ENCODE data around the gene TBC1D1.
A peak's percentile ranks its signal among the peaks of the same experiment; 100 is the strongest.

Gene TBC1D1

DNA sequence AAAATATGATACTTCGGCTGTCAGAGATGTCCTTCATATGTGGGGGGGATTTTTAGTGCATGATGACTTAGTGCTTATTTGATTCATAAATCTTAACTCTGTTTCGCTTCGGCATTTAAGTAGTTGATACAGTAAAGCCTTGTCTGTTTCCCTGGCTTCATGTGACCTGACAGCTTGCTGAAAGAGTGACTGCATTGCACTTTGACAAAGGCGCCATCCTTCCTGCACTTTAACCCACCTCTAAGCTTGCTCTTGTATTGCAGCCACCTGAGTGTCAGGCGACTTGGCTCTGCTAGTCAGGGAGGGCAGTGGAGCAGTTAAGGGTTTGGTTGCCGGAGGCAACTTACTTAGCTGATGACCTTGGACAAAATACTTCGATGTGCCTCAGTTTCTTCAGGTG, 134.8 kb downstream of the TBC1D1 start:
- H3K4me1 ChIP-seq (ENCODE audit: control insufficient read depth in 2 of 2, insufficient read depth in 1 of 2, low read depth in 1 of 2, low read length in 2 of 2): peaks cover 2 to 9% of the 10 kb centered on the region in 2 donors
- H2BK5ac ChIP-seq (ENCODE audit: low read length): no peak overlapping the region
- H2BK12ac ChIP-seq (ENCODE audit: low read length): no peak overlapping the region
- H3K23ac ChIP-seq (ENCODE audit: low read depth, low read length, poor library complexity): peak overlapping the region; percentile 46
- H2BK120ac ChIP-seq (ENCODE audit: low read depth, low read length): no peak overlapping the region
- H3K9me3 ChIP-seq (replicated peaks in 1 of 2; ENCODE audit: control insufficient read depth in 2 of 2, insufficient read depth in 1 of 2, low read depth in 1 of 2, low read length in 2 of 2): peaks cover 0 to 4% of the 10 kb centered on the region in 2 donors
- no peak overlapping the region for H3K9ac ChIP-seq (ENCODE audit: low read depth, low read length, poor library complexity)
- no peak overlapping the region for H3K14ac ChIP-seq (ENCODE audit: low read length)
- WGBS, 2 donors (ENCODE audit: extremely low coverage in 2 of 2, insufficient read length in 2 of 2, insufficient replicate concordance in 1 of 2): no CpG with 5 or more reads among the region's 7 CpGs
- no peak overlapping the region for H2AFZ ChIP-seq (ENCODE audit: low read length)
- no peak overlapping the region for H2BK15ac ChIP-seq (ENCODE audit: low read length)
- H3K18ac ChIP-seq (ENCODE audit: low read length): no peak overlapping the region
- no peak overlapping the region for H3K4ac ChIP-seq (ENCODE audit: low read length)
- no peak for DNase-seq (ENCODE audit: low spot score)
- no peak overlapping the region for H3K4me2 ChIP-seq (ENCODE audit: insufficient read depth, low read length, poor library complexity, severe bottlenecking)
- no peak overlapping the region for H3K4me3 ChIP-seq (ENCODE audit: low read length in 2 of 2)
- H4K91ac ChIP-seq (ENCODE audit: low read depth, low read length, poor library complexity): no peak overlapping the region
- no peak overlapping the region for H4K8ac ChIP-seq (ENCODE audit: low read depth, low read length)
- no peaks in the 10 kb centered on the region for H3K79me1 ChIP-seq (ENCODE audit: low read depth, low read length)
- no peak overlapping the region for H3K27ac ChIP-seq (replicated peaks; ENCODE audit: low read length)
- no peak overlapping the region for H2AK5ac ChIP-seq (ENCODE audit: low read depth, low read length)
- H3K27me3 ChIP-seq (ENCODE audit: control insufficient read depth in 3 of 3, insufficient read depth in 3 of 3, low read depth in 1 of 3, low read length in 3 of 3): no peaks in the 10 kb centered on the region
- peaks cover 14 to 71% of the 10 kb centered on the region in 2 donors for H3K36me3 ChIP-seq (replicated peaks in 1 of 2; ENCODE audit: control insufficient read depth in 2 of 2, insufficient read depth in 2 of 2, low read length in 2 of 2)

DNA sequence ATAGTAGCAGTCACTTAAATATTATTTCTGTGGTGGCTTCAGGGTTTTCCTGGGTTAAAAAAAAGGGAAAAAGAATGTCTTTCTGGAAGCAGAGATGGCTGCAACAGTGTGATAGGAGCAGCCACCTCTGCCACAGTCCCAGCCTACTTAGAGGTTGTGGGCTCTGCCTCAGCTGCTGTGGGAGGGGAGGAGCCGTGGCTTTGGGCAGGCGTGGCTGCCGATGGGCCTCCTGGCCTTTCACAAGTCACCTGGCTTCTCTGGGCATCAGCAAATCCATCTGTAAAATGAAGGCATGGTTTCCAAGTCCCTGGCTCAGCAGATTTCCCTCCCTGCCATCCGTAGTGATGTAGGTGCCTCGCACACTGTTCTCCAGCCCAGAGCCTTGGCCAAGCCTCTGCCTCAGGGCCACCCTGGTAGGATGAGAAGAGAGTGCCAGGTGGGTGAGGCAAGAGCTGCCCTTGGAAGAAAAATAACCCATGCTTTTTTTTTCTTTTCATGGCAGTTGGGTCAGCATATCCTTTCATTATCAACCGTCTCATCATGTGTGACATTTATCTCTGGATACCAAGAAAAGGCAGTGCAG, 135.4 kb downstream of the TBC1D1 start:
- Histone ChIP-seq H3K4me2 (ENCODE audit: insufficient read depth, low read length, poor library complexity, severe bottlenecking) (no peak overlapping the region), H2BK5ac (ENCODE audit: low read length) (no peak overlapping the region), H4K8ac (ENCODE audit: low read depth, low read length) (no peak overlapping the region), H3K79me1 (ENCODE audit: low read depth, low read length) (no peaks in the 10 kb centered on the region), H3K27ac (replicated peaks; ENCODE audit: low read length) (no peak overlapping the region), H3K18ac (ENCODE audit: low read length) (peak overlapping the region; percentile 68), H3K36me3 (replicated peaks in 1 of 2; ENCODE audit: control insufficient read depth in 2 of 2, insufficient read depth in 2 of 2, low read length in 2 of 2) (peaks cover 14 to 69% of the 10 kb centered on the region in 2 donors), H3K27me3 (ENCODE audit: control insufficient read depth in 3 of 3, insufficient read depth in 3 of 3, low read depth in 1 of 3, low read length in 3 of 3) (no peaks in the 10 kb centered on the region), H3K9me3 (replicated peaks in 1 of 2; ENCODE audit: control insufficient read depth in 2 of 2, insufficient read depth in 1 of 2, low read depth in 1 of 2, low read length in 2 of 2) (no peaks in the 10 kb centered on the region), H3K9ac (ENCODE audit: low read depth, low read length, poor library complexity) (no peak overlapping the region), H2BK15ac (ENCODE audit: low read length) (no peak overlapping the region), H3K4ac (ENCODE audit: low read length) (no peak overlapping the region), H2BK12ac (ENCODE audit: low read length) (no peak overlapping the region), H3K4me1 (ENCODE audit: control insufficient read depth in 2 of 2, insufficient read depth in 1 of 2, low read depth in 1 of 2, low read length in 2 of 2) (peaks cover 2 to 9% of the 10 kb centered on the region in 2 donors), H4K91ac (ENCODE audit: low read depth, low read length, poor library complexity) (no peak overlapping the region), H2AFZ (ENCODE audit: low read length) (no peak overlapping the region), H2AK5ac (ENCODE audit: low read depth, low read length) (no peak overlapping the region), H3K14ac (ENCODE audit: low read length) (no peak overlapping the region), H3K4me3 (ENCODE audit: low read length in 2 of 2) (no peak overlapping the region), H3K23ac (ENCODE audit: low read depth, low read length, poor library complexity) (peak overlapping the region; percentile 3), H2BK120ac (ENCODE audit: low read depth, low read length) (no peak overlapping the region)
- no CpG with 5 or more reads among the region's 6 CpGs for WGBS, 2 donors (ENCODE audit: extremely low coverage in 2 of 2, insufficient read length in 2 of 2, insufficient replicate concordance in 1 of 2)
- DNase-seq (ENCODE audit: low spot score): no peak

DNA sequence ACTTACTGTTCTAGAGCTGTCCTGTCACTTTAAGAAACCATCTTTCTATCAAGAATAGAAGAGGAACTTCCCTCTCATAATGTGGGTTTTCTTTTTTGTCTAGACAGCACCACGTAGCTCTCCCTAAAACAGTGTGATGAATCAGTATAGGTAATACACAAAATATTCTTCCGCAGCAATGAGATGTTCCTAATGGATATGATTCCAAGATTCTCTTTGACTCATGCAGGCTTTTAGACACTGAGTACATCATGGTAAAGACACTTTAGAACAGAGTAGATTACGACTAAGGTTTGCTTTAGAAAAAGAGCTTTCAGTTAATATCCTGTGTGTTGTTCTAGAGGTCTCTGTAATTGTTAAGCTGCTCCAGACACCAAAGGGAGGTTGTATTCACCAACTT, 139.1 kb downstream of the TBC1D1 start:
- Histone ChIP-seq H2AFZ (ENCODE audit: low read length) (no peak overlapping the region), H3K4me2 (ENCODE audit: insufficient read depth, low read length, poor library complexity, severe bottlenecking) (no peak overlapping the region), H4K8ac (ENCODE audit: low read depth, low read length) (no peak overlapping the region), H2BK5ac (ENCODE audit: low read length) (no peak overlapping the region), H3K23ac (ENCODE audit: low read depth, low read length, poor library complexity) (no peak overlapping the region), H2AK5ac (ENCODE audit: low read depth, low read length) (no peak overlapping the region), H3K14ac (ENCODE audit: low read length) (no peak overlapping the region), H3K9me3 (replicated peaks in 1 of 2; ENCODE audit: control insufficient read depth in 2 of 2, insufficient read depth in 1 of 2, low read depth in 1 of 2, low read length in 2 of 2) (peaks cover 0 to 4% of the 10 kb centered on the region in 2 donors), H3K4me3 (ENCODE audit: low read length in 2 of 2) (no peak overlapping the region), H3K36me3 (replicated peaks in 1 of 2; ENCODE audit: control insufficient read depth in 2 of 2, insufficient read depth in 2 of 2, low read length in 2 of 2) (peaks cover 12 to 59% of the 10 kb centered on the region in 2 donors), H3K4me1 (ENCODE audit: control insufficient read depth in 2 of 2, insufficient read depth in 1 of 2, low read depth in 1 of 2, low read length in 2 of 2) (peaks cover 2 to 9% of the 10 kb centered on the region in 2 donors), H2BK120ac (ENCODE audit: low read depth, low read length) (no peak overlapping the region), H3K79me1 (ENCODE audit: low read depth, low read length) (no peaks in the 10 kb centered on the region), H3K4ac (ENCODE audit: low read length) (no peak overlapping the region), H3K18ac (ENCODE audit: low read length) (no peak overlapping the region), H2BK15ac (ENCODE audit: low read length) (no peak overlapping the region), H3K9ac (ENCODE audit: low read depth, low read length, poor library complexity) (no peak overlapping the region), H2BK12ac (ENCODE audit: low read length) (no peak overlapping the region), H4K91ac (ENCODE audit: low read depth, low read length, poor library complexity) (no peak overlapping the region), H3K27ac (replicated peaks; ENCODE audit: low read length) (no peak overlapping the region), H3K27me3 (ENCODE audit: control insufficient read depth in 3 of 3, insufficient read depth in 3 of 3, low read depth in 1 of 3, low read length in 3 of 3) (no peaks in the 10 kb centered on the region)
- WGBS, 2 donors (ENCODE audit: extremely low coverage in 2 of 2, insufficient read length in 2 of 2, insufficient replicate concordance in 1 of 2): no CpG with 5 or more reads among the region's 3 CpGs
- DNase-seq (ENCODE audit: low spot score): no peak

DNA sequence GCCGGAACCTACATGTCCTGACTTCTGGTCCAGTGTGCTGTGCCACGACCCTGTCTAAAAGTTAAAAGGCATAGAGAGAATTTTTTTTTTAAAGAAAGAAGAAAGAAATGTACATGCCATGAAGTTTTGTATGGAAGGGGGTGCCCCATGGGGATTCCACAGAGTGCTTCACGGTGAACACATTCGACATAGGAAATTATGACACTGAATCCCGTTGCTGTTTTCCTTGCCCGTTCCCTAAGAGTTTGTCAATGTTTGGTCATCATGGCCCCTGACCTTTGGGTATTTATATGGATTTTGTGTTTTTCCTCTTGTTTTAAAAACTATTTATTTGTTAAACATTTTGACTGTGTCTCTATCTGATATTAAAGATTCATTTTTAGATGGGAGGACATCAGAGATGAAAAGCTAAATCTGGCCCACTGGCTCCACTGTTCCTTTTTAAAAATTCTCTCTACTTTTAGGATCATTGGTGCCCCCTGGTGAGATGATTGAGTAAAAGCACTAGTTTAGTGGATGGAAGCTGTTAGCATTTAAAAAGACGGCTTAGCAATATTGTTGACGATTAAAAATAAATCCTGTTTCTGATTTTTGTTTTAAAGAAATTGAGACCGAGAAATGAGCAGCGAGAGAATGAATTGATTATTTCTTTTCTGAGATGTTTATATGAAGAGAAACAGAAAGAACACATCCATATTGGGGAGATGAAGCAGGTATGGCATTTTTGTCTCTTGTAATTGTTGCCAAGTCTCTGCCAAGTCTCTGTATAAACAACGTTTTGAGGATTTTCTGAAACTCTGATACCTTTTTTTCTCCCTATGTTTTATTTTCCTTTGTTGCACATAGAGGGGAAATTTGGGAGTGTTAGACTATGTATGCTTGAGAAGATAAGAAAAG, 144.3 kb downstream of the TBC1D1 start:
- H2BK5ac ChIP-seq (ENCODE audit: low read length): no peak overlapping the region
- no peak overlapping the region for H2AK5ac ChIP-seq (ENCODE audit: low read depth, low read length)
- no peak overlapping the region for H3K14ac ChIP-seq (ENCODE audit: low read length)
- DNase-seq (ENCODE audit: low spot score): peak; percentile 40
- H2BK15ac ChIP-seq (ENCODE audit: low read length): no peak overlapping the region
- no peaks in the 10 kb centered on the region for H3K4me1 ChIP-seq (ENCODE audit: control insufficient read depth in 2 of 2, insufficient read depth in 1 of 2, low read depth in 1 of 2, low read length in 2 of 2)
- no peak overlapping the region for H3K23ac ChIP-seq (ENCODE audit: low read depth, low read length, poor library complexity)
- no peak overlapping the region for H3K4me3 ChIP-seq (ENCODE audit: low read length in 2 of 2)
- no peaks in the 10 kb centered on the region for H3K79me1 ChIP-seq (ENCODE audit: low read depth, low read length)
- H3K9me3 ChIP-seq (replicated peaks in 1 of 2; ENCODE audit: control insufficient read depth in 2 of 2, insufficient read depth in 1 of 2, low read depth in 1 of 2, low read length in 2 of 2): peaks cover 0 to 4% of the 10 kb centered on the region in 2 donors
- no peak overlapping the region for H3K4ac ChIP-seq (ENCODE audit: low read length)
- no peak overlapping the region for H3K9ac ChIP-seq (ENCODE audit: low read depth, low read length, poor library complexity)
- H3K18ac ChIP-seq (ENCODE audit: low read length): no peak overlapping the region
- H2AFZ ChIP-seq (ENCODE audit: low read length): no peak overlapping the region
- no peak overlapping the region for H3K4me2 ChIP-seq (ENCODE audit: insufficient read depth, low read length, poor library complexity, severe bottlenecking)
- H3K27me3 ChIP-seq (ENCODE audit: control insufficient read depth in 3 of 3, insufficient read depth in 3 of 3, low read depth in 1 of 3, low read length in 3 of 3): no peaks in the 10 kb centered on the region
- H2BK12ac ChIP-seq (ENCODE audit: low read length): no peak overlapping the region
- no peak overlapping the region for H4K8ac ChIP-seq (ENCODE audit: low read depth, low read length)
- peaks cover 7 to 44% of the 10 kb centered on the region in 2 donors for H3K36me3 ChIP-seq (replicated peaks in 1 of 2; ENCODE audit: control insufficient read depth in 2 of 2, insufficient read depth in 2 of 2, low read length in 2 of 2)
- no peak overlapping the region for H2BK120ac ChIP-seq (ENCODE audit: low read depth, low read length)
- WGBS, 2 donors (ENCODE audit: extremely low coverage in 2 of 2, insufficient read length in 2 of 2, insufficient replicate concordance in 1 of 2): no CpG with 5 or more reads among the region's 11 CpGs
- H3K27ac ChIP-seq (replicated peaks; ENCODE audit: low read length): no peak overlapping the region
- no peak overlapping the region for H4K91ac ChIP-seq (ENCODE audit: low read depth, low read length, poor library complexity)

Data from neuronal stem cell (in vitro differentiated cells).